NCI-H146 (cell line): ENCODE measurements around the gene DIAPH3.

Source experiments
- DNase-seq: peaks from one replicate; lab custom pipeline; 2025; lab: John Stamatoyannopoulos, UW

Gene DIAPH3

GRCh38 chr13:59776924-59777690 is 386.6 kb downstream of the DIAPH3 start:
- DNase-seq: no peak

DNA sequence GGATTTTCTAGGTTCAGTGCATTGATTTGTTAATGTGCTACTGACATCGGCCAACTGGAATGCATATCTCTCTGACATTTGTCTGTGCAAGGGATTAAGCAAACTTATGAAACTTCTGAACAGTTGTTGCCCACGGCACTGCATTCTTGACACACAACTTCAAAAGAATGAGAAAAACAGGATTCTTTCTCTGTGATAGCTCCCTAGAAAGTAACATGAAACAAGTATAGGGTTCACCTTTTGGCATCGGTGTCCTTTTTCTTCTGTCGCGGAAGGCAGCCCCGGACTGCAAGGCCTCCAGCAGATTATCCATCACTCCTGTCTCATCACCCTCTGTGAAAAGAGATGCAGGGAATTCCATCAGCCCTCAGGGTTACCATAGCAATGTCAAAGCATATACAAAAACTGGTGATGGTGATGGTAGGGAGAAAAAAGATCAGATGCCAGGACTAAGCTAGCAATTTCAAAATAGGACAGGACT is 389.2 kb downstream of the DIAPH3 start:
- DNase-seq: no peak

DNA sequence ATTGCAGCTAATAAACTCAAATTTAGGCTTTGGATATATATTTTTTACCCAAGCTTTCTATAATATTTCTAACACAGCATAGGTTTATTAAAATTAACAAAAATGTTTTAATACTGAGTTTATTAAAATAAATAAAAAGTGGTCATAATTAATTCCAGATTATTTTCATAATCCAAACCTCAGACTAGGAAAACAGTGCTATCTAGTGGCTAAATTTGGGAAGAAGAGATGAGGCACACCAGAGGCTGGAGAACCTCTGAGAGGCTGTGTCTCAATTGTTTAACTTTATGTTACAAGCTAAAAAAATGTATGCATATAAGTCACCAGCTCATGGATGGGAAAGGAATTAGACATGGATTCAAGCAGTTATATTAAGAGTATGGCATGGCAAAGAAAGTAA is 392.5 kb downstream of the DIAPH3 start:
- DNase-seq: peak; percentile 32

DNA sequence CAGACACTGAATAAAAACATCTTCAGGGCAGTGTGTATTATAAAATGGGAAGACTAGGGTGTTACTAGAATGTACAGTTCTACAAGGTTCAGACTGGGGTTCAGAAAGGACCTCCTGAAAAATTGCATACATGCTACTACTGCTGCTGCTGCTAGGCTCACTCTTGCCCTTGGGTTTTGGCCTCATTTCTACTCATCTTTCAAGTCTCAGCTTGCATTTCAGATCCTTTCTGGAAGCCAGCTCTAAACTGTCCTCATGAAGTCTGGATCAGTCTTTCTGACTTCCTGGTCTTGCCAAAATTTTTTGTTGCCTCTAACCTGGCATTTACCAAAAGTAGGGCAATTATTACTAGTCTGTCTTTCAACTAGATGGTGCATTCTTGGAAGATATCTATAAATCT is 393.3 kb downstream of the DIAPH3 start:
- no peak for DNase-seq

- peak; percentile 83 for DNase-seq
These were observed 397.5 kb downstream of the DIAPH3 start for GRCh38 chr13:59766236-59766635.

GRCh38 chr13:59755632-59756290 is 408.0 kb downstream of the DIAPH3 start:
- no peak for DNase-seq

GRCh38 chr13:59754411-59754810 is 409.3 kb downstream of the DIAPH3 start:
- no peak for DNase-seq

GRCh38 chr13:59750860-59751259 is 412.9 kb downstream of the DIAPH3 start:
- peak; percentile 95 for DNase-seq

DNA sequence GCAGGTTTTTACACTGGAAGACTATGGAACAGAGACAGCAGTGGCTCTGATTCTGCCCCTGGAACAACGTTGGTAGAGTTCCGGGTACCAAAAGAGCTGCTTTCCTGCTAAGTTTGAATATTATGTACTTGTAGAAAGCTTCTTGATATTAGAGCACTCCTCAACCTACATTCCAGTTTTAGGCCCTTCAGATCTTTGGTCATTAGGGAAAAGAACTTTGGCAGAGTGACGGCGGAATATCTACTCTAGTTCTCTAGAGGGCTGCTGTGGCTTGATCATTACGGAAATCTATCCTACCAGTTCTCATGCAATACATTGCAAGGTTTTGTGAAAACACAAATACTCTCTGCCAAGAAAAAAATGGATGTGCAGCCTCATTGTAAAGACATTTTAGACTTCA is 415.7 kb downstream of the DIAPH3 start:
- DNase-seq: no peak

GRCh38 chr13:59747529-59747928 is 416.2 kb downstream of the DIAPH3 start:
- DNase-seq: peak; percentile 21

DNA sequence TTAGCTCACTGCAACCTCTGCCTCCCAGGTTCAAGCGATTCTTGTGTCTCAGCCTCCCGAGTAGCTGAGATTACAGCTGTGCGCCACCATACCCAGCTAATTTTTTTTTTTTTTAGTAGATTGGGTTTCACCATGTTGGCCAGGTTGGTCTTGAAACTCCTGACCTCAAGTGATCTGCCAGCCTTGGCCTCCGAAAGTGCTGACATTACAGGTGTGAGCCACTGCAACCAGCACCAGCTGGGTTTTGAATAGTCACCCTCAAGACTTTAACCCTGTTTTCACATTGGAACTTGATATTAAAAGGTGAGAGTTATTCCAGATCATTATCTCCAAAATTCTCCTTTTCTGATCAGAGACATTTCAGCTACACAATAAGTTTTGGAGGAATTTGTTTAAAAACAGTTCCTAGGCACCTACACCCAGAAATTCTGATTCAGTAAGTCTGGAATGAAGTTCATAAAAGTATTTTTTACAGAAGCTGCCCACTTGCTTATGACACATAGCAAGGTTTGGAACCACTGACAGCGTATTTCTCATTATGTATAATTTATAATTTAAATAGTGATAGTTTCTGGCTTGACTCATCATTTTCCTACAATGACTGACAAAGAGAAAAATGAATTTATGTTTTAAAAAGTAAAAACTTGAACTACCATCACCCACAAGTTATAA is 417.3 kb downstream of the DIAPH3 start:
- DNase-seq: no peak

- no peak for DNase-seq
These were observed 418.3 kb downstream of the DIAPH3 start for GRCh38 chr13:59745392-59745788.

DNA sequence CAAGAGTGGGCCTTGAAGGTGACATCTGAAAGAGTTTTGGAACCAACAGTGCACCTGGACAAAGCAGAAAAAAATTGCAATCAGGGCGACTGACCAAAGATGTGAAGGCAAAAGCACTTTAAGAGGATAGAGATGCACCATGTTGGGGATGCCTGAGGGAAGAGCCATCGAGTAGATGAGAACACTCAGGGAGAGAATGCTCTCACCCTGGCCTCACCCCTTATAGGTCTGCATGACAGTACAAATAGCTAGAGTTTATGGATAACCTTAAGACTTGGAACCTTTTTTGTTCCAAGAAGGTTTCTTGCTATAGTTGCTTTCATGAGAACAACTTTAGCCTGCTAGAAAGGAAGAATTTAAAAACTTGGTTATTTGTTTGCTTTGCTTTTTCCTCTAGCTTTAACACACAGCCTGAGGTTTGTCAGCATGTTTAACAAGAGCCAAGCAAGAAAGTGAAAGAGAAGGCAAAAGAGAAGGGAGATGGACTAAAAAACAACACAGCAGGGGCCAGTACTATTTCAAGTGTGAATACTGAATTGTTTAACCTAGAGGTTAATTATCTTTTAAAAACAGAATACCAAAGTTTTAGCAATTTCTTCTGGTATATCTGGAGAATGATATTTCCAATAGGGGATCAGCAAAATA is 418.9 kb downstream of the DIAPH3 start:
- DNase-seq: no peak

- no peak for DNase-seq
These were observed 420.5 kb downstream of the DIAPH3 start for GRCh38 chr13:59743195-59743594.

DNA sequence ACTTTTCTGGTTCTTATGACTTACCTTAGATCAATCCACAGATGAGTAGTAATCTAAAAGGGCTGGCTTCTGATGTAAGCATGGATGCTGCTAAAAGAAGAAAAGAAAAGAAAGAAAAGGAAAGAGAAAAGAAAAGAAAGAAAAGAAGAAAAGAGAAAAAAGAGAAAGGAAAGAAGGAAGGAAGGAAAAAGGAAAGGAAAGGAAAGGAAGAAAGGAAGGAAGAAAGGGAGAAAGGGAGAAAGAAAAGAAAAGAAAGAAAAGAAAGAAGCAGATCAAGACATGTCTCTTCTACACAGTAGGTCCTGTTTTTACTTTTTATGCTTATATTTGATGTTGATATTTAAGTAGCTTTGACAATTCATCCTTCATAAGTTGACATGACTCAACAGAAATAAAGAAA is 421.3 kb downstream of the DIAPH3 start:
- no peak for DNase-seq

- DNase-seq: no peak
These were observed 424.8 kb downstream of the DIAPH3 start for GRCh38 chr13:59738921-59739320.

- peak; percentile 91 for DNase-seq
These were observed 429.3 kb downstream of the DIAPH3 start for GRCh38 chr13:59734393-59734792.

GRCh38 chr13:59733744-59734143 is 430.0 kb downstream of the DIAPH3 start:
- no peak for DNase-seq

DNA sequence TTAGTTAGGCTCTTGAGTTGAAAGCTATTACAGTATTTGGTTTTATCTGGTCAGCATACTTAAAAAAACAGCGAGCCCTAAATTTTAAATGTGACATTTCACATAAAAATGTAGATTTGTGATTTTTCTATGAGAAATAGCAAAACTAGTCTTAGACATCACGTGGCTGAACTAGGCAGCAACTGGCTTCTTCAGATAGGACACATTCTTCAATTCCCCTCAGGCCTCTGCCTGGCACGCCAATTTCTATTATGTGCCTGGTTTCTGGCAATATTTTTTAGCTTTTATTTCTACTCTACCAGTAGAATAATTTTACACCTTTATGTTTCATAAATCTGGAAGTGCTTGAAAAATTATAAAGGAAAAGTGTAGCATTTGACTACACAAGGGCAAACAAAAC is 433.7 kb downstream of the DIAPH3 start:
- DNase-seq: no peak

DNA sequence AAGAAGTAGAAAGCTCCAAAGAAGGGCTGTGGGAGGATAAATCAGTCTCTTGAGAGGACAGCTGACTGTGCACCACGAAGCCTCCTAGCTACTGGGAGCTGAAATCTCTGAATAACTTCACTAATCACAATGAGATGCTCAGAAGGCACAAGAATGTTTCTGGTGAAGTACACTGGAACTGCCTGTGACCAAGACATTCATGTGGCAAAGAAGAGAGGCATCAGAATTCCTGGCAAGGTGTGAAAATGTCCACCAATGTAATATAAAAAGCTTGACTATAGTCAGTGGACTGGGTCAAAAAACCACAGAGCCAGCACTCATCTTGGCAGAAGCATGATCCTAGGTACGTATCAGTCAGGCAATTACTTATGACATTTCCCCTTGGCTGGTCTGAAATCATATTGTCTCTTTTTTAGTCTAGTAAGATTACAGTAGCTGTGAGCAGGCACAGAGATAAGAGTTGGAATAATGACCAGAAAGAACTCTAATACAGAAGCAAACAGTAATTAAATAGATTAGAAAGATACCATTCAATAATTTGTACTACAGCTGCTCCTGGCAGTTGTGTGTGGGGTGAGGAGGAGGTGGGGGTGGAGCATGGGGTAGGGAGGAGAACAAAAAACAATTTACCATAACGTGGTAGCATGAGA is 434.7 kb downstream of the DIAPH3 start:
- peak; percentile 95 for DNase-seq

GRCh38 chr13:59721926-59722910 is 441.5 kb downstream of the DIAPH3 start:
- DNase-seq: no peak
